Hematopoietic multipotent progenitor cell treated with erythropoietin and hydrocortisone succinate and interleukin-3 and kit ligand, for 17 days (in vitro differentiated cells): ENCODE measurements around the gene KRTAP10-3.

Source experiments
- DNase-seq: peaks from one replicate; pipeline ENCODE4 v3.0.0-alpha.2; 2015; ENCODE audit warnings: low spot score

KRTAP10-3 gene

GRCh38 chr21:44515359-44516165 lies 43.0 kb downstream of the KRTAP10-3 start:
- no peak for DNase-seq

GRCh38 chr21:44514746-44515358 lies 43.7 kb downstream of the KRTAP10-3 start:
- DNase-seq, result no peak

GRCh38 chr21:44514218-44514520 lies 44.4 kb downstream of the KRTAP10-3 start:
- no peak for DNase-seq

GRCh38 chr21:44513389-44514217 lies 45.0 kb downstream of the KRTAP10-3 start:
- DNase-seq, result no peak

- DNase-seq, result no peak
These were observed 45.9 kb downstream of the KRTAP10-3 start for GRCh38 chr21:44512496-44513388.

- DNase-seq, result no peak
These were observed 46.7 kb downstream of the KRTAP10-3 start for GRCh38 chr21:44511938-44512275.

GRCh38 chr21:44511219-44511937 lies 47.2 kb downstream of the KRTAP10-3 start:
- no peak for DNase-seq

GRCh38 chr21:44510508-44511218 lies 47.9 kb downstream of the KRTAP10-3 start:
- peak; percentile 54 for DNase-seq

- no peak for DNase-seq
These were observed 48.5 kb downstream of the KRTAP10-3 start for GRCh38 chr21:44510109-44510507.

- no peak for DNase-seq
These were observed 49.1 kb downstream of the KRTAP10-3 start for GRCh38 chr21:44509539-44509938.

GRCh38 chr21:44508711-44509445 lies 49.7 kb downstream of the KRTAP10-3 start:
- no peak for DNase-seq

- no peak for DNase-seq
These were observed 50.2 kb downstream of the KRTAP10-3 start for GRCh38 chr21:44508426-44508710.
